HepG2 (cell line): ENCODE data around the gene LZTS2. TPM values are rescaled to one million over a fixed set of nuclear protein-coding genes. Genes with fewer than 3 reads are reported as not detected.

Experiments
- ARHGAP35 ChIP-seq: sonication (generic); formaldehyde crosslinking; IDR thresholded peaks from 2 replicates; pipeline ENCODE4 v1.9.0; 2022; ENCODE audit warnings: mild to moderate bottlenecking, inconsistent platforms, moderate library complexity, missing genetic modification reagents, borderline replicate concordance
- DMTF1 ChIP-seq: sonication (generic); formaldehyde crosslinking; IDR thresholded peaks from 2 replicates; pipeline ENCODE4 v1.4.0; 2020; ENCODE audit warnings: mild to moderate bottlenecking, missing genetic modification reagents
- DNMT3B ChIP-seq: conservative IDR thresholded peaks from 2 replicates; pipeline ENCODE4 v1.6.1; 2016; ENCODE audit warnings: missing biosample characterization, control low read depth
- ETV5 ChIP-seq: IDR thresholded peaks from 2 replicates; pipeline ENCODE4 v1.6.1; 2018; ENCODE audit warnings: missing biosample characterization, missing genetic modification reagents, inconsistent platforms, borderline replicate concordance
- FOXA1 ChIP-seq, 2 experiments: fragments of 450-650 bp in 1 of 2; sonication (generic) in 1 of 2; formaldehyde crosslinking in 1 of 2; IDR thresholded peaks; 2 replicates each; pipeline versions ENCODE4 v1.4.0 to v1.6.1; 2016 to 2020; ENCODE audit warnings: missing genetic modification reagents in 1 of 2
- FOXK1 ChIP-seq: sonication (generic); formaldehyde crosslinking; IDR thresholded peaks from 2 replicates; pipeline ENCODE4 v1.4.0; 2020; ENCODE audit warnings: low read depth, missing genetic modification reagents, borderline replicate concordance
- HNRNPK ChIP-seq: fragments of 200-400 bp; formaldehyde crosslinking; IDR thresholded peaks from 2 replicates; pipeline ENCODE4 v1.6.1; 2018; ENCODE audit warnings: low read length, low read depth, moderate library complexity, mild to moderate bottlenecking; ENCODE audit not compliant: poor library complexity, severe bottlenecking
- HOMEZ ChIP-seq: IDR thresholded peaks from 2 replicates; pipeline ENCODE4 v1.6.1; 2016; ENCODE audit warnings: low read depth
- KLF16 ChIP-seq, 2 experiments: sonication (generic) in 1 of 2; formaldehyde crosslinking in 1 of 2; IDR thresholded peaks; 2 replicates each; pipeline versions ENCODE4 v1.6.1 to v1.8.0; 2016 to 2023; ENCODE audit warnings: missing genetic modification reagents in 2 of 2, missing compliant biosample characterization in 1 of 2
- NFKB2 ChIP-seq: sonication (generic); formaldehyde crosslinking; IDR thresholded peaks from 2 replicates; pipeline ENCODE4 v1.4.0; 2020; ENCODE audit warnings: missing genetic modification reagents, borderline replicate concordance
- PAF1 ChIP-seq: IDR thresholded peaks from 2 replicates; pipeline ENCODE4 v1.6.1; 2016; ENCODE audit warnings: missing genetic modification reagents, missing compliant biosample characterization
- PRPF4 ChIP-seq: fragments of 200-400 bp; formaldehyde crosslinking; IDR thresholded peaks from 2 replicates; pipeline ENCODE4 v1.6.1; 2016; ENCODE audit warnings: low read length, low read depth; ENCODE audit not compliant: poor library complexity, severe bottlenecking
- TCF12 ChIP-seq, 2 experiments: fragments of 450-650 bp in 1 of 2; sonication (generic) in 1 of 2; formaldehyde crosslinking in 1 of 2; IDR thresholded peaks; 2 replicates each; pipeline versions ENCODE4 v1.6.1 to v1.8.0; 2017 to 2022; ENCODE audit warnings: antibody characterized with exemption in 1 of 2, mild to moderate bottlenecking in 1 of 2, missing genetic modification reagents in 1 of 2, moderate library complexity in 1 of 2
- ZFAT ChIP-seq: sonication (generic); formaldehyde crosslinking; conservative IDR thresholded peaks from 2 replicates; pipeline ENCODE4 v1.8.1; 2023; ENCODE audit warnings: missing genetic modification reagents, inconsistent platforms
- ZNF607 ChIP-seq: sonication (generic); formaldehyde crosslinking; IDR thresholded peaks from 2 replicates; pipeline ENCODE4 v1.5.1; 2020; ENCODE audit warnings: missing genetic modification reagents, mild to moderate bottlenecking, borderline replicate concordance
- ZNF687 ChIP-seq: sonication (generic); formaldehyde crosslinking; IDR thresholded peaks from 2 replicates; pipeline ENCODE4 v1.5.1; 2020; ENCODE audit warnings: mild to moderate bottlenecking, missing genetic modification reagents, moderate library complexity
- ZNF841 ChIP-seq: sonication (generic); formaldehyde crosslinking; IDR thresholded peaks from 2 replicates; pipeline ENCODE4 v1.8.1; 2023; ENCODE audit warnings: missing genetic modification reagents, borderline replicate concordance
- ZSCAN5A ChIP-seq: sonication (generic); formaldehyde crosslinking; IDR thresholded peaks from 2 replicates; pipeline ENCODE4 v1.8.0; 2022; ENCODE audit warnings: mild to moderate bottlenecking, missing genetic modification reagents, borderline replicate concordance
- polyA plus RNA-seq, 8 experiments: library from polyadenylated mRNA; depleted of rRNA in 3 of 8; stranded (reverse) in 7 of 8; unstranded in 1 of 8; fragments of >200 nt; fragmentation: Illumina TruSeq in 4 of 8; extraction: Trizol in 4 of 8; gene quantifications; 2 replicates each; pipeline versions ENCODE4 v1.2.1 to v1.2.3, GENCODE V29; 2011 to 2016; ENCODE audit warnings: low read depth in 4 of 8, missing spikeins in 1 of 8, mixed read lengths in 1 of 8; ENCODE audit not compliant: insufficient read depth in 1 of 8
- total RNA-seq, 5 experiments: library from RNA; depleted of rRNA; stranded (reverse); fragments of >200 nt; fragmentation: Illumina TruSeq; extraction: Trizol; gene quantifications; 2 replicates each; pipeline ENCODE4 v1.2.3, GENCODE V29; 2016; ENCODE audit warnings: low read depth in 1 of 5

Gene LZTS2
- total and polyA plus RNA-seq, 2 of the 13 experiments (the other 11 are each of a cell fraction or from before 2014, with no cell fraction given): 43.6 to 65.6 TPM

- peak; percentile 70 for TF ChIP-seq ZNF687 (CRISPR knock-in tag)
- TF ChIP-seq ZNF607 (CRISPR knock-in tag): peak; percentile 39; the same call in 1 of the 2 replicates
- TF ChIP-seq ZSCAN5A (CRISPR knock-in tag): no peak
- TF ChIP-seq ZFAT (CRISPR knock-in tag): no peak
- TF ChIP-seq DNMT3B (CRISPR knock-in tag): no peak
- TF ChIP-seq PAF1: no peak
- TF ChIP-seq ARHGAP35 (CRISPR knock-in tag): no peak
- TF ChIP-seq HNRNPK: no peak
- no peak; the same call in 1 of the 2 replicates for TF ChIP-seq FOXK1 (CRISPR knock-in tag)
- 0 out of 4 replicates have a peak, but pooled peaks of 1 of the 2 experiments have one; percentile 25 for TF ChIP-seq KLF16 (CRISPR knock-in tag; IDR thresholded peaks at IDR 0.05)
- no peak for TF ChIP-seq DMTF1 (CRISPR knock-in tag)
- no peak for TF ChIP-seq FOXA1 (IDR thresholded peaks at IDR 0.05)
- peak; percentile 32; the same call in 1 of the 2 replicates for TF ChIP-seq FOXA1 (CRISPR knock-in tag; IDR thresholded peaks at IDR 0.05)
- TF ChIP-seq HOMEZ (CRISPR knock-in tag): no peak
- TF ChIP-seq ZNF841 (CRISPR knock-in tag): no peak
- no peak for TF ChIP-seq PRPF4
- TF ChIP-seq NFKB2 (CRISPR knock-in tag): peak; percentile 88; the same call in 1 of the 2 replicates
- TF ChIP-seq ETV5 (CRISPR knock-in tag): peak; percentile 49; the same call in 1 of the 2 replicates
- no peak for TF ChIP-seq TCF12 (IDR thresholded peaks at IDR 0.05)
- TF ChIP-seq TCF12 (CRISPR knock-in tag; IDR thresholded peaks at IDR 0.05): no peak
Measured at GRCh38 chr10:100997360-100998182, 2.0 kb upstream of the LZTS2 start (continued).
